Stimulated activated CD4-positive, alpha-beta T cell treated with anti-CD3 and anti-CD28 coated beads, TNF-alpha, amount 100 ng/mL, for 24 hours (primary cell): ENCODE results near the gene MRTFA.
"Not testable (repeated sequence)": the region's sequence is repeated elsewhere in the genome, so short reads cannot be mapped to it uniquely, and the experiment has no call there.

Experiments used
- DNase-seq, 3 experiments: peaks; one replicate each; pipeline ENCODE4 v3.0.0-alpha.2; 2020; ENCODE audit warnings: low read depth in 3 of 3

MRTFA gene

DNA sequence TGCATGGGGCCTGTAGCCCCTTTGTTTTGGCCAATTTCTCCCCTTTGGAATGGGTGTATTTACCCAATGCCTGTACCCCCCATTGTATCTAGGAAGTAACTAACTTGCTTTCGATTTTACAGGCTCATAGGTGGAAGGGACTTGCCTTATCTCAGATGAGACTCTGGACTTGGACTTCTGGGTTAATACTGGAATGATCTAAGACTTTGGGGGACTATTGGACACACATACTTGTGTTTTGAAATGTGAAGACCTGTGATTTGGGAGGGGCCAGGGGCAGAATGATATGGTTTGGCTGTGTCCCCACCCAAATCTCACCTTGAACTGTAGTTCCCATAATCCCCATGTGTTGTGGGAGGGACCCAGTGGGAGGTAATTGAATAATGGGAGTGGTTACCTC, 82.5 kb downstream of the MRTFA start:
- not testable (repeated sequence) for DNase-seq

- no peak for DNase-seq
These were observed 83.4 kb downstream of the MRTFA start for GRCh38 chr22:40553014-40553554.

DNA sequence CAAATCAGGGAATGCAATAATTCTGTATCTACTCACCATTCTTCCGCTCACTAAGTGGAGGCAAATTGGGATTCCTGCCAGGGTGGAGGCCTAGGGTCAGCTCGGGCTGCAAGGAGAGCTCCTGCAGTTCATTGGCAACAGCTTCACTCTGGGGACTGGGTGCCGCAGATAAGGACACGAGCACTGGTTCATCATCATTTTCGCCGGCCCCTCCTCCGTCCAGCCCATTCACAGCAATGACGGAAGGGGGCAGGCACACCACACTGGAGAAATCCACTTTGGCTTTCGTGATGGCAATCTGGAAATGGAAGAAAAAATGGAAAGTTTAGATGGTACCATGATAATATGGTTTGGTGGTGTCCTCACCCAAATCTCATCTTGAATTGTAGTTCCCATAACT, 84.4 kb downstream of the MRTFA start:
- no peak for DNase-seq

- DNase-seq = no peak
These were observed 88.8 kb downstream of the MRTFA start for GRCh38 chr22:40547729-40548143.

- no peak for DNase-seq
These were observed 91.8 kb downstream of the MRTFA start for GRCh38 chr22:40544758-40545157.

- DNase-seq = no peak
These were observed 93.5 kb downstream of the MRTFA start for GRCh38 chr22:40542821-40543540.

GRCh38 chr22:40541300-40541699, 95.2 kb downstream of the MRTFA start:
- no peak for DNase-seq

DNA sequence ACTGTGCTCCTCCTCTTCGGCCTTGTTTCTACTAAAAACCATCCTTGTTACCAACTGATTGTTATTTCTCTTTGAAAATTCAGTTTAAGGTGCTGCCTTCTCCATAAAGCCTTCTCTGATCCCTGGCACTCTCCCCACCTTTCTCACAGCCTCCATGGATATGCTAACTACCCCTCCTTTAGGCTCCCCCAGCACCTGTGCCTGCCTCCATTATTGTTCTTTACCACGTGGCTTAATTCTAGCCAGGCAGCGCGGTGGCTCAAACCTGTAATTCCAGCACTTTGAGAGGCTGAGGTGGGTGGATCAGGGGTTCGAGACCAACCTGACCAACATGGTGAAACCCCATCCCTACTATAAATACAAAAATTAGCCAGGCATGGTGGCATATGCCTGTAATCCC, 96.3 kb downstream of the MRTFA start:
- no peak for DNase-seq

DNA sequence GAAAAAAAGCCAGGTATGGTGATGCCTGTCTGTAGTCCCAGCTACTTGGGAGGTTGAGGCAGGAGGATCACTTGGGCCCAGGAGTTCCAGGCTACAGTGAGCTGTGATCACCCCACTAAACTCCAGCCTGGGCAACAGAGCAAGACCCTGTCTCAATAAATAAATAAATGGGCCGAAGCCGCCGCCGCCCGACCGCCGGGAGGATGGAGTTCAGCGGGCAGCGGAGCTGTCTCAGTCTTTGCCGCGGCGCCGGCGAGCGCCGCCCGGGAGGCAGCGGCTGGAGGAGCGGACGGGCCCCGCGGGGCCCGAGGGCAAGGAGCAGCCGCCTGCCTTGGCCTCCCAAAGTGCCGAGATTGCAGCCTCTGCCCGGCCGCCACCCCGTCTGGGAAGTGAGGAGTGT, 100.4 kb downstream of the MRTFA start:
- DNase-seq = not testable (repeated sequence)

- no peak for DNase-seq
These were observed 100.9 kb downstream of the MRTFA start for GRCh38 chr22:40535642-40536041.

DNA sequence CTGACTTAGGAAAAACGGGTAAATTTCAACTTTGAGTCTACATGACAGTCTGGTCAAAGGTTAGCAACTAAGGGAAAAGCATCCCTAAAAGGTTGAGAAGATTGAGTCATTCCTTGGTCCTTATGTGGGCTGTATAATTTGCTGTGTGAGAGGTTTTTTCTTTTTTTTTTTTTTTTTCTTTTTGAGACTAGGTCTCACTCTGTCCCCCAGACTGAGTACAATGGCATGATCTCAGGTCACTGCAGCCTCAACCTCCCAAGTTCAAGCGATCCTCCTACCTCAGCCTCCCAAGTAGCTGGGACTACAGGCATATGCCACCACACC, 101.4 kb downstream of the MRTFA start:
- DNase-seq = no peak

DNA sequence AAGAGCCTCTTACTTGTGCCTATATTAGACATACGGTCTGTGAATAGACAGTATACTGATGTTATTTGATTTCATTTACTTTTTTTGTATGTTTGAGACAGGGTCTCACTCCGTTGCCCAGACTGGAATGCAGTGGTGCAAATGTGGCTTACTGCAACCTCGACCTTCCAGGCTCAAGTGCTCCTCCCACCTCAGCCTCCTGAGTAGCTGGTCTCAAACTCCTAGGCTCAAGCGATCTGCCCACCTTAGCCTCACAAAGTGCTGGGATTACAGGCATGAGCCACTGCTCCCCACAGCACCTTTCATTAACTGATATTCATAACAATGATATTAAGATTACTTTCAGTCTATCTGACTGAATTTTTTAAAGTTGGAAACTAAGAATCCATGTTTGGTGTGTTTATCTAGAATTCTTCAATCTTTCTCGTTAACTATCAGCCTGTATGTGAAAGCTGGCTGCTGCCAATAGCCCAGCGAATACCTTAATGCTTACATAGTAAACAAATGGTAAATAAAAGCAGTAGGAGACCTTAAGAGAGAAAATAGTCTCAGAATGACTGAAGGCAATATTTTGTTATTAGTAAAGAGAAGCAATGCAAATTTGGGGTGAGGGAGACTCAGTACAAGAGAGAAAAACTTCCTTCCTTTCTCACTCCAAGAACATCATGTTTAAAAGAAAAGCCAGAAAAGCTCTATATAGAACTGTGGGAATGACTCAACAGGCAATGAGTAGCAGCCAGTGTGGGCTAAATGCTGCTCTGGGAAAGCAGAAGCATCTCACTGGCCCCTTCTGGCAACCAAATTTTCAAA, 101.9 kb downstream of the MRTFA start:
- DNase-seq = no peak

DNA sequence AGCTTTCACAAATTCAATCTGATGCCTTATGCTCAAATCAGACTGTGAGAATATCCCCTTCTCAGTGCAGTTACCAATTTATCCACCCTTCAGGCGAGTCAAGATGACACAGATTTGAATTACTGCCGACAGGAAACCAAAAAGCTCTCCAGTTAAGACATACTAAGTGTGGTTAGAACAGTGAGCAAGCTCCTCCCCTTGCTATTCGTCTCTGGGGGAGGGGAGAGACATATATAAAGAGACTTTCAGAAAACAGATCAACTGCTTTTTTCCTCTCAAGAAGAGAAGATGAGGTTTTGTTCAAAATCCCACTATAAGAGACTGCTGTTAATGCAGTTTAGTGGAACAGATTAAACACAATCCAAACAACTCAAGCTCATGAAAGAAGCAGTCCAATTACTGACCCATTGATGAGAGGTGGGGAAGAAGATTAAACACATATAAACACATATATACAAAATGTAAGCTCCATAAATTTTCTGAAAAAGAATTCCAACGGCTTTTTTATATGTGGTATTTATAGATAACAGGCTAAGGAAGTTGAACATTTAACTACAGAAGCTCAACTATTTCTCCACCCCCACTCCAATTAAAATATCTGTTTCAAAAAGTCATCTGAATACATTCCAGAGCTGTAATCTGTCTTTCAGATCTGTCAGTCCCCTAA, 102.7 kb downstream of the MRTFA start:
- DNase-seq = peak; percentile 19 to 34 (median 31)

DNA sequence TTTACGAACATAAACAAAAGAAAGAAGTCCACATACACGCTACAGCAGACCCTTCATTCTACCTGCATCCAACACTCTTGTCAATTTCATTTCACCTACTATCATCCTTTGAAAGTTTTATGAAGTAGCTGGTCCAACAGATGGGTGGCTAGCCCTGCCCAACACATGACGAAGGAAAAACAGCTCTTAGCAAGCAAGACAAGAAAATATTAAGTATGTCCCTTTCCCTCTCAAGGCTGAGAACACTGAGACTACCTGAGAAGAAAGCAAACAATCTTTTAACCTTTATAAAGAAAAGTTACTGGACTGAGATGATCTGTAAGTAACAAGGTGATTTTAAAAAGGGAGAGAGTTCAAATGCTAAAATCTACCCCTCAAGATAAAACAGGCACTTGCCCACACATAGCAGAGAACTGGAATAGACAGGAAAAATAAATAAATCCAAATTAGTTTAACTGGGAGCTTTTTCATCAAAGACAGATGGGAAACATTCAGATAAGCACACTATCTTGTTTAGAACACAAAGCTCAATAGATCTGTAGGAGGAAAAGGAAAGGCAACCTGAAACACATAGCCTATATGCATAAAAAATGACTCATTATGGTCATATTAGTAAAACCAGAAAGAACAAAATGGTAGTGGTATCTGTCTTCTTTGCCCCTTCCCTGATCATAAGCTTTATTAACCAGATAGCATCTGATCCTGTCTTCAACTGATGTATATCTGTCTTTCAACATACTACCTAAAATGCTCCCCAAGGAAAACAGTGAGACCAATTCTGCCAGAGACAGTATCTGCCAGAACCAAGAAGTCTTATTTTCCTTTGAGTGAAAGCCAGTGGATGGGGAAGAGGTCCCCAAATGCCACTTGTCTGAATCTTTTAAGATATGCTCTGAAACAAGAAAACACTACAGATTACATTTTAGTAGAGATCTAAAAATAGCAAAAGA, 104.3 kb downstream of the MRTFA start:
- DNase-seq = no peak

GRCh38 chr22:40530391-40530790, 106.1 kb downstream of the MRTFA start:
- not testable (repeated sequence) for DNase-seq

DNA sequence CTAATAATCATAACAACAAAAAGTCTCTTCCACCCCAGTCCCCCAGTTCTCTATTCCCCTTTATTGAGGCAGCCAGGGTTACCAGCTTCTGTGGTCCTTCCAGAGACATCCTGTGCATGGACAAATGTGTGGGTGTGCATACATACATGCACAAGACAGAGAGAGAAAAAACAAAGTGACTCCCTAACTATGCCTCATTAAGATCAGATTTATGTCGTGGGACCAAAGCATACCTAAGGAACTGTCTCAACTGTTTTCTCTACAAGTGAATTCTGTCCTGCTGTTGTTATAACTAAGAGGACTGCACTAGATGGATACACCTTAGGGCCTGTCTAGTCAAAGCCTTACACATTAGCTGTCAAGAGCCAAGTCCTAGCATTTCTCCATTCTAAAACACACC, 106.7 kb downstream of the MRTFA start:
- DNase-seq = no peak

- DNase-seq = no peak
These were observed 109.6 kb downstream of the MRTFA start for GRCh38 chr22:40526960-40527359.

DNA sequence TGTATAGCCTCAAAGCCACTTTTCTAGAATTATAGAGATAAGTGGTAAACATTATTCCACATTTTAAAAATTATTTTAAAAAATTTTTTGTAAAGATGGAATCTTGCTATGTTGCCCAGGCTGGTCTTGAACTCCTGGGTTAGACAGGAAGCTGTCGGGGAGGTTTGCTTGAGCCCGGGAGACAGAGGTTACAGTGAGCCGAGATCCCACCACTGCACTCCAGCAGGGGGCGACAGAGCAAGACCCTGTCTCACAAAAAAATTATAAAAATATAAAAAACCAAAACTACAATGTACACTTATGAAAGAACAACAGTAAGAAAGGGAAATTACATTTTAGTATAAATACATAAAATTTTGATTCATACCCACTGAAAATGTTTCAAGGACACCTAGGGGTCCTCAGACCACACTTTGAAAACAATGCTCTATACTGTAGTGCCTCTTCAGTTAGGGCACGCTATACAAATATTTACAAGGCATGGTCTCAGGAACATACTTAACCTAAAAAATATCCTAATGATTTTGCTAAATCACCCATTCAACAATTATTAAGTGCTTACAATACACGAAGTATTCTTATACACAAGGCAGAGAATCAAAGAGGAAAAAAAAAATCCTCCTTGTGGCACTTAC, 111.2 kb downstream of the MRTFA start:
- peak; percentile 51 to 64 (median 51) for DNase-seq

GRCh38 chr22:40524392-40525249, 111.9 kb downstream of the MRTFA start:
- DNase-seq = no peak

DNA sequence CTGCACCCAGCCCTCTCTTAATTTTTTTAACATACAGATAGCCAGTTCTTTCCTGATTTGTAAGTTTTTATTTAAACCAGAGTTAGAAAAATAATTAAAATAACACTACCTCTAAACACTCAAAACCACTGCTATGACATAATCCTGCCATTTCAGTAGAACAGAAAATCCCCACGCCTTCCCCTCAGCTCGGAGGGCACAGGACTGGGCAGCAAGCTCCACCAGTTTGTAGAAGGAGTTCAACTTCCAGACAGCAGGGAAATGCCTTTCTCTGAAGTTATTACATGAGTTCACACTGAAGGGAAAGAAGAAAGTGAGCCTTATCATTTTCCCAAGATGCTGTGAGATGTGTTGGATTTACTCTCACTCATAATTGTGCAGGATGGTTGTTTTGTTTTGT, 114.4 kb downstream of the MRTFA start:
- DNase-seq = no peak
